ENCODE results near the gene C6orf62. TPM values are rescaled to one million over a fixed set of nuclear protein-coding genes. Genes with fewer than 3 reads are reported as not detected.
A peak's percentile ranks its signal among the peaks of the same experiment; 100 is the strongest.
"Not testable (repeated sequence)": the region's sequence is repeated elsewhere in the genome, so short reads cannot be mapped to it uniquely, and the experiment has no call there.

The C6orf62 gene
- total RNA-seq, 1 donor from 2014 or later: 155 TPM

DNA sequence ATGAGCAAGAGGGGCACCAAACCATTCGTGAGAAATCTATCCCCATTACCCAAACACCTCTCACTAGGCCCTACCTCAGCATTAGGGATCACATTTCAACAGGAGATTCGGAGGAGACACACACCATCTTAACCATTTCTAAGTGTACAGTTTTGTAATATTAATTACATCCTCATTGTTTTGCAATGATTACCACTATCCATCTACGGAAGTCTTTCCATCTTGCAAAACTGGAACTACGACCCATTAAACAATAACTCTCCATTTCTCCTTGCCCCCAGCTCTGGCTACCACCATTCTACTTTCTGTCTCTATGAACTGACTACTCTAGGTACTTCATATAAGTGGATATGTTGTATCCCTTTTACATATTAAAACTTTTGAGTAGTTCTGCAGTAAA is 32.0 kb downstream of the C6orf62 start:
- no peak for DNase-seq
- no peak overlapping the region for H3K4me3 Mint-ChIP-seq (ENCODE audit: unreplicated experiment)
- no peak overlapping the region for H3K27ac Mint-ChIP-seq (ENCODE audit: unreplicated experiment)
- no peaks in the 10 kb centered on the region for H3K9me3 Mint-ChIP-seq (ENCODE audit: unreplicated experiment)
- TF ChIP-seq, protein P1, sequence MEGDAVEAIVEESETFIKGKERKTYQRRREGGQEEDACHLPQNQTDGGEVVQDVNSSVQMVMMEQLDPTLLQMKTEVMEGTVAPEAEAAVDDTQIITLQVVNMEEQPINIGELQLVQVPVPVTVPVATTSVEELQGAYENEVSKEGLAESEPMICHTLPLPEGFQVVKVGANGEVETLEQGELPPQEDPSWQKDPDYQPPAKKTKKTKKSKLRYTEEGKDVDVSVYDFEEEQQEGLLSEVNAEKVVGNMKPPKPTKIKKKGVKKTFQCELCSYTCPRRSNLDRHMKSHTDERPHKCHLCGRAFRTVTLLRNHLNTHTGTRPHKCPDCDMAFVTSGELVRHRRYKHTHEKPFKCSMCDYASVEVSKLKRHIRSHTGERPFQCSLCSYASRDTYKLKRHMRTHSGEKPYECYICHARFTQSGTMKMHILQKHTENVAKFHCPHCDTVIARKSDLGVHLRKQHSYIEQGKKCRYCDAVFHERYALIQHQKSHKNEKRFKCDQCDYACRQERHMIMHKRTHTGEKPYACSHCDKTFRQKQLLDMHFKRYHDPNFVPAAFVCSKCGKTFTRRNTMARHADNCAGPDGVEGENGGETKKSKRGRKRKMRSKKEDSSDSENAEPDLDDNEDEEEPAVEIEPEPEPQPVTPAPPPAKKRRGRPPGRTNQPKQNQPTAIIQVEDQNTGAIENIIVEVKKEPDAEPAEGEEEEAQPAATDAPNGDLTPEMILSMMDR (IDR thresholded peaks at IDR 0.05; ENCODE audit: partially characterized antibody, unreplicated experiment): no peak
- H3K4me1 Mint-ChIP-seq (ENCODE audit: low read depth, unreplicated experiment): peaks cover 11% of the 10 kb centered on the region
- no peaks in the 10 kb centered on the region for H3K27me3 Mint-ChIP-seq (ENCODE audit: unreplicated experiment)
- H3K36me3 Mint-ChIP-seq (ENCODE audit: unreplicated experiment): no peaks in the 10 kb centered on the region

DNA sequence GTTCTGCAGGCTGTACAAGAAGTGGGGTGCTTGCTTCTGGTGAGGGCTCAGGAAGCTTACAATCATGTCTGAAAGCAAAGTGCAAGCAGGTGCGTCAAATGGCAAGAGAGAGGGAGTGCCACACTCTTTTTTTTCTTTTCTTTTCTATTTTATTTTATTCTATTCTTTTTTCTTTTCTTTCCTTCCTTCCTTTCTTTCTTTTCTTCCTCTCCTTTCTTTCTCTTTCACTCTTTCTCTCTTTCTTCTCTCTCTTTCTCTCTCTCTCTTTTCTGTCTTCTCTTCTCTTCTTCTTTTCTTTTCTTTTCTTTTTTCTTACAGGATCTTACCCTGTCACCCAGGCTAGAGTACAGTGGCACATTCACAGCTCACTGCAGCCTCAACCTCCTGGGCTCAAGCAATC is 32.5 kb downstream of the C6orf62 start:
- no peaks in the 10 kb centered on the region for H3K9me3 Mint-ChIP-seq (ENCODE audit: unreplicated experiment)
- DNase-seq: no peak
- TF ChIP-seq, protein P1 (IDR thresholded peaks at IDR 0.05; ENCODE audit: partially characterized antibody, unreplicated experiment): no peak
- H3K4me1 Mint-ChIP-seq (ENCODE audit: low read depth, unreplicated experiment): peaks cover 9% of the 10 kb centered on the region
- no peak overlapping the region for H3K4me3 Mint-ChIP-seq (ENCODE audit: unreplicated experiment)
- H3K27me3 Mint-ChIP-seq (ENCODE audit: unreplicated experiment): no peaks in the 10 kb centered on the region
- no peak overlapping the region for H3K27ac Mint-ChIP-seq (ENCODE audit: unreplicated experiment)
- peaks cover 4% of the 10 kb centered on the region for H3K36me3 Mint-ChIP-seq (ENCODE audit: unreplicated experiment)

- no peak for DNase-seq
- peaks cover 9% of the 10 kb centered on the region for H3K36me3 Mint-ChIP-seq (ENCODE audit: unreplicated experiment)
- peak overlapping the region; percentile 49 for H3K27ac Mint-ChIP-seq (ENCODE audit: unreplicated experiment)
- H3K27me3 Mint-ChIP-seq (ENCODE audit: unreplicated experiment): no peaks in the 10 kb centered on the region
- TF ChIP-seq, protein P1 (IDR thresholded peaks at IDR 0.05; ENCODE audit: partially characterized antibody, unreplicated experiment): no peak
- no peak overlapping the region for H3K4me3 Mint-ChIP-seq (ENCODE audit: unreplicated experiment)
- H3K9me3 Mint-ChIP-seq (ENCODE audit: unreplicated experiment): no peaks in the 10 kb centered on the region
- peaks cover 4% of the 10 kb centered on the region for H3K4me1 Mint-ChIP-seq (ENCODE audit: low read depth, unreplicated experiment)
Measured at GRCh38 chr6:24683297-24684296, 35.4 kb downstream of the C6orf62 start.

DNA sequence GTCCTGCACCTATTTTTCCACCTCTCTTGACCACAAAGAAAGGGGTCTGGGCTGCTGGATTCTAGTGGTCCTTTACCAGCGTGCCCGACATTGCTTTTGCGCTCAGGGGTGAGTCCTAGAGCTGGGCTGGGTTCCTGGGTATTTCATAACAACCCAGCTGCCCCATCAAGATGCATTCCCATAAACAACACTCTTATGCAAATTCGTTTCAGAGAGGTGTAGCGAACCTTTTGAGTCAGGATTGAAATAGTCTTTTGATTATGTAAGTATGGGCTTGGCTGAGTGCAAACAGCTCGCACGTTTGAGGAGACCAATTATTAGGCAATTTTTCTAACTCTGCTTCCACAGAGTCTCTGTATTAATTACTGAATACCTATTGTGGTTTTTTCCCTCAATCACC is 38.4 kb downstream of the C6orf62 start:
- Mint-ChIP-seq H3K4me1 (ENCODE audit: low read depth, unreplicated experiment) (peaks cover 4% of the 10 kb centered on the region), H3K4me3 (ENCODE audit: unreplicated experiment) (no peak overlapping the region), H3K27ac (ENCODE audit: unreplicated experiment) (no peak overlapping the region), H3K27me3 (ENCODE audit: unreplicated experiment) (no peaks in the 10 kb centered on the region), H3K9me3 (ENCODE audit: unreplicated experiment) (peaks cover 1% of the 10 kb centered on the region), H3K36me3 (ENCODE audit: unreplicated experiment) (peaks cover 9% of the 10 kb centered on the region)
- no peak for DNase-seq
- TF ChIP-seq, protein P1 (IDR thresholded peaks at IDR 0.05; ENCODE audit: partially characterized antibody, unreplicated experiment): no peak

GRCh38 chr6:24678792-24679352 is 40.1 kb downstream of the C6orf62 start:
- not testable (repeated sequence) for H3K9me3 Mint-ChIP-seq (ENCODE audit: unreplicated experiment); H3K4me3 Mint-ChIP-seq (ENCODE audit: unreplicated experiment); H3K4me1 Mint-ChIP-seq (ENCODE audit: low read depth, unreplicated experiment); H3K36me3 Mint-ChIP-seq (ENCODE audit: unreplicated experiment); H3K27ac Mint-ChIP-seq (ENCODE audit: unreplicated experiment); DNase-seq; H3K27me3 Mint-ChIP-seq (ENCODE audit: unreplicated experiment)
